ENCODE data around the gene PTDSS2. TPM values are rescaled to one million over a fixed set of nuclear protein-coding genes. Genes with fewer than 3 reads are reported as not detected.

The PTDSS2 gene
- total and polyA plus RNA-seq, 10 of the 15 experiments (the other 5 are each of a cell fraction or from before 2014, with no cell fraction given): 0.39 to 21.1 (median 10.8) TPM

DNA sequence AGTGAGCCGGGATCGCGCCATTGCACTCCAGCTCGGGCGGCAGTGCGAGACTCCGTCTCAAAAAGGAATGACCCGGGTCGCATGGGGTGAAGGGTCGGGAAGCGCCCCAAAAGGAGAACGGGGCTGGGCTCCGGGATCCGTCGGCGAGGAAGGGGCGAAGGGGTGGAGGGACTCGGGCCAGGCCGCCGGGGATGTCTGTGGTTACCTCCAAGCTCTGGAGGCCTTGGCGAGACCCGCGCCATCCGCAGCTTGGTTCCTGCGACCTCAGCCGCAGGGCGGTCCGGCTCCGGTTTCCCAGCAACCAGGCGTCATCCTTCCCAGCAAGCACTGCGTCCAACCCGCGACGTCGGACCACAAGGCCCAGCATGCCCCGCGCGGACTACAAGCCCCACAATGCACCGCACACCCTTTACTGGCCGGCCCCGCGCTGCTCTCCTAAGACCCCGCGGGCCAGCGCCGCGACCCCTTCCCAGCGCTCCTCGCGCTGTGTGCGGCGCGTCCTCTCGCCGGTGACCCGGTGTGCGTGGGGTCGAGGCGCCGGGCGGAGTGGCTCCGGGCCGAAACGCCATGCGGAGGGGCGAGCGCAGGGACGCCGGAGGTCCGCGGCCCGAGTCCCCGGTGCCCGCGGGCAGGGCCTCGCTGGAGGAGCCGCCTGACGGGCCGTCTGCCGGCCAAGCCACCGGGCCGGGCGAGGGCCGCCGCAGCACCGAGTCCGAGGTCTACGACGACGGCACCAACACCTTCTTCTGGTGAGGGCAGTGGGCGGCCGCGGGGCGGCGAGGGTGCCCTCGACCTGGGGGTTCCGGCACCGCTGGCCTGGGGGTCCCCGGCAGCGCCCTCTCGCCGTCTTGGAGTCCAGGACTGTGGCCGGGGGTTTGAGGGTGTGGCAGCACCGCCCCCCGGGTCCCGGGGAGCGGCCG lies at the start of gene PTDSS2 (continued):
- TF ChIP-seq, protein P1, sequence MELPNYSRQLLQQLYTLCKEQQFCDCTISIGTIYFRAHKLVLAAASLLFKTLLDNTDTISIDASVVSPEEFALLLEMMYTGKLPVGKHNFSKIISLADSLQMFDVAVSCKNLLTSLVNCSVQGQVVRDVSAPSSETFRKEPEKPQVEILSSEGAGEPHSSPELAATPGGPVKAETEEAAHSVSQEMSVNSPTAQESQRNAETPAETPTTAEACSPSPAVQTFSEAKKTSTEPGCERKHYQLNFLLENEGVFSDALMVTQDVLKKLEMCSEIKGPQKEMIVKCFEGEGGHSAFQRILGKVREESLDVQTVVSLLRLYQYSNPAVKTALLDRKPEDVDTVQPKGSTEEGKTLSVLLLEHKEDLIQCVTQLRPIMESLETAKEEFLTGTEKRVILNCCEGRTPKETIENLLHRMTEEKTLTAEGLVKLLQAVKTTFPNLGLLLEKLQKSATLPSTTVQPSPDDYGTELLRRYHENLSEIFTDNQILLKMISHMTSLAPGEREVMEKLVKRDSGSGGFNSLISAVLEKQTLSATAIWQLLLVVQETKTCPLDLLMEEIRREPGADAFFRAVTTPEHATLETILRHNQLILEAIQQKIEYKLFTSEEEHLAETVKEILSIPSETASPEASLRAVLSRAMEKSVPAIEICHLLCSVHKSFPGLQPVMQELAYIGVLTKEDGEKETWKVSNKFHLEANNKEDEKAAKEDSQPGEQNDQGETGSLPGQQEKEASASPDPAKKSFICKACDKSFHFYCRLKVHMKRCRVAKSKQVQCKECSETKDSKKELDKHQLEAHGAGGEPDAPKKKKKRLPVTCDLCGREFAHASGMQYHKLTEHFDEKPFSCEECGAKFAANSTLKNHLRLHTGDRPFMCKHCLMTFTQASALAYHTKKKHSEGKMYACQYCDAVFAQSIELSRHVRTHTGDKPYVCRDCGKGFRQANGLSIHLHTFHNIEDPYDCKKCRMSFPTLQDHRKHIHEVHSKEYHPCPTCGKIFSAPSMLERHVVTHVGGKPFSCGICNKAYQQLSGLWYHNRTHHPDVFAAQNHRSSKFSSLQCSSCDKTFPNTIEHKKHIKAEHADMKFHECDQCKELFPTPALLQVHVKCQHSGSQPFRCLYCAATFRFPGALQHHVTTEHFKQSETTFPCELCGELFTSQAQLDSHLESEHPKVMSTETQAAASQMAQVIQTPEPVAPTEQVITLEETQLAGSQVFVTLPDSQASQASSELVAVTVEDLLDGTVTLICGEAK (IDR thresholded peaks at IDR 0.05; ENCODE audit: borderline replicate concordance): 0 out of 2 replicates have a peak, but pooled peaks have one; percentile 27
- TF ChIP-seq ZNF274 (IDR thresholded peaks at IDR 0.05; ENCODE audit: insufficient read depth, insufficient read length) (no peak), BHLHE40 (IDR thresholded peaks at IDR 0.05; ENCODE audit: borderline replicate concordance in 1 of 2, low read depth in 2 of 2, low read length in 1 of 2) (peak in 1 of 2 experiments; percentile 66; a peak in 2 of 4 replicates), EGR1 (IDR thresholded peaks at IDR 0.05; ENCODE audit: borderline replicate concordance in 1 of 2, low read depth in 2 of 2, low read length in 2 of 2) (peak in 1 of 2 experiments; percentile 67; a peak in 1 of 3 replicates), HCFC1 (IDR thresholded peaks at IDR 0.05; ENCODE audit: low read length) (peak; percentile 99), YY1 (IDR thresholded peaks at IDR 0.05; ENCODE audit: low read depth, low read length) (peak; percentile 85), SMC3 (IDR thresholded peaks at IDR 0.05; ENCODE audit: borderline replicate concordance, low read length) (no peak), POLR2AphosphoS2 (IDR thresholded peaks at IDR 0.05; ENCODE audit: low read depth, low read length) (0 out of 2 replicates have a peak, but pooled peaks have one; percentile 31), ZNF384 (IDR thresholded peaks at IDR 0.05; ENCODE audit: borderline replicate concordance, low read depth, low read length) (0 out of 2 replicates have a peak, but pooled peaks have one; percentile 10), NFXL1 (IDR thresholded peaks at IDR 0.05; ENCODE audit: borderline replicate concordance) (0 out of 2 replicates have a peak, but pooled peaks have one; percentile 54), RELA (IDR thresholded peaks at IDR 0.05; ENCODE audit: borderline replicate concordance, partially characterized antibody) (peak; percentile 55), RCOR1 (conservative IDR thresholded peaks at IDR 0.05; ENCODE audit: low read depth, low read length) (0 out of 2 replicates have a peak, but pooled peaks have one; percentile 23), SUZ12 (IDR thresholded peaks at IDR 0.05; ENCODE audit: unreplicated experiment) (no peak), LARP7 (IDR thresholded peaks at IDR 0.05) (peak; percentile 94), NRF1 (conservative IDR thresholded peaks at IDR 0.05; ENCODE audit: low read depth, low read length) (0 out of 2 replicates have a peak, but pooled peaks have one; percentile 12)
- TF ChIP-seq, protein P2, sequence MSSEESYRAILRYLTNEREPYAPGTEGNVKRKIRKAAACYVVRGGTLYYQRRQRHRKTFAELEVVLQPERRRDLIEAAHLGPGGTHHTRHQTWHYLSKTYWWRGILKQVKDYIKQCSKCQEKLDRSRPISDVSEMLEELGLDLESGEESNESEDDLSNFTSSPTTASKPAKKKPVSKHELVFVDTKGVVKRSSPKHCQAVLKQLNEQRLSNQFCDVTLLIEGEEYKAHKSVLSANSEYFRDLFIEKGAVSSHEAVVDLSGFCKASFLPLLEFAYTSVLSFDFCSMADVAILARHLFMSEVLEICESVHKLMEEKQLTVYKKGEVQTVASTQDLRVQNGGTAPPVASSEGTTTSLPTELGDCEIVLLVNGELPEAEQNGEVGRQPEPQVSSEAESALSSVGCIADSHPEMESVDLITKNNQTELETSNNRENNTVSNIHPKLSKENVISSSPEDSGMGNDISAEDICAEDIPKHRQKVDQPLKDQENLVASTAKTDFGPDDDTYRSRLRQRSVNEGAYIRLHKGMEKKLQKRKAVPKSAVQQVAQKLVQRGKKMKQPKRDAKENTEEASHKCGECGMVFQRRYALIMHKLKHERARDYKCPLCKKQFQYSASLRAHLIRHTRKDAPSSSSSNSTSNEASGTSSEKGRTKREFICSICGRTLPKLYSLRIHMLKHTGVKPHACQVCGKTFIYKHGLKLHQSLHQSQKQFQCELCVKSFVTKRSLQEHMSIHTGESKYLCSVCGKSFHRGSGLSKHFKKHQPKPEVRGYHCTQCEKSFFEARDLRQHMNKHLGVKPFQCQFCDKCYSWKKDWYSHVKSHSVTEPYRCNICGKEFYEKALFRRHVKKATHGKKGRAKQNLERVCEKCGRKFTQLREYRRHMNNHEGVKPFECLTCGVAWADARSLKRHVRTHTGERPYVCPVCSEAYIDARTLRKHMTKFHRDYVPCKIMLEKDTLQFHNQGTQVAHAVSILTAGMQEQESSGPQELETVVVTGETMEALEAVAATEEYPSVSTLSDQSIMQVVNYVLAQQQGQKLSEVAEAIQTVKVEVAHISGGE (CRISPR knock-in tag; IDR thresholded peaks at IDR 0.05): no peak
- TF ChIP-seq, protein P3, sequence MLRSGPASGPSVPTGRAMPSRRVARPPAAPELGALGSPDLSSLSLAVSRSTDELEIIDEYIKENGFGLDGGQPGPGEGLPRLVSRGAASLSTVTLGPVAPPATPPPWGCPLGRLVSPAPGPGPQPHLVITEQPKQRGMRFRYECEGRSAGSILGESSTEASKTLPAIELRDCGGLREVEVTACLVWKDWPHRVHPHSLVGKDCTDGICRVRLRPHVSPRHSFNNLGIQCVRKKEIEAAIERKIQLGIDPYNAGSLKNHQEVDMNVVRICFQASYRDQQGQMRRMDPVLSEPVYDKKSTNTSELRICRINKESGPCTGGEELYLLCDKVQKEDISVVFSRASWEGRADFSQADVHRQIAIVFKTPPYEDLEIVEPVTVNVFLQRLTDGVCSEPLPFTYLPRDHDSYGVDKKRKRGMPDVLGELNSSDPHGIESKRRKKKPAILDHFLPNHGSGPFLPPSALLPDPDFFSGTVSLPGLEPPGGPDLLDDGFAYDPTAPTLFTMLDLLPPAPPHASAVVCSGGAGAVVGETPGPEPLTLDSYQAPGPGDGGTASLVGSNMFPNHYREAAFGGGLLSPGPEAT (IDR thresholded peaks at IDR 0.05; ENCODE audit: low read depth): 0 out of 2 replicates have a peak, but pooled peaks have one; percentile 14

Measured in GM12878 (cell line).